H1 (cell line): Measurements from ENCODE around the gene TCEAL1.
"Not testable (repeated sequence)": the region's sequence is repeated elsewhere in the genome, so short reads cannot be mapped to it uniquely, and the experiment has no call there.

Experiments
- CBX8 ChIP-seq: fragments of 300-800, 300-1000 bp; sonication (generic); IDR thresholded peaks from 2 replicates; pipeline ENCODE4 v1.7.1; 2016; ENCODE audit warnings: low read depth, low read length, borderline replicate concordance
- CHD1 ChIP-seq: IDR thresholded peaks from 2 replicates; pipeline ENCODE4 v1.6.1; 2012; ENCODE audit warnings: low read depth, low read length, improper control_type of control experiment
- CHD7 ChIP-seq: fragments of 300-600 bp; sonication (generic); IDR thresholded peaks from 2 replicates; pipeline ENCODE4 v1.7.1; 2012; ENCODE audit warnings: low read length, moderate library complexity, mild to moderate bottlenecking, inconsistent platforms; ENCODE audit not compliant: insufficient replicate concordance
- CREB1 ChIP-seq: IDR thresholded peaks from 2 replicates; pipeline ENCODE4 v1.6.1; 2012; ENCODE audit warnings: inconsistent platforms
- CTCF ChIP-seq, 3 experiments: IDR thresholded peaks; 1 replicate in 2 of 3; 2 replicates in 1 of 3; pipeline versions ENCODE4 v1.5.1 to v1.6.1; 2011; ENCODE audit warnings: low read length in 3 of 3, mild to moderate bottlenecking in 3 of 3, inconsistent platforms in 2 of 3, low read depth in 1 of 3, moderate library complexity in 1 of 3; ENCODE audit not compliant: insufficient read depth in 1 of 3; ENCODE audit errors: control extremely low read depth in 1 of 3
- EZH2 ChIP-seq: fragments of 200-600 bp; sonication (generic); IDR thresholded peaks from 2 replicates; pipeline ENCODE4 v1.7.1; 2012; ENCODE audit warnings: low read depth, mild to moderate bottlenecking, moderate library complexity, low read length, inconsistent platforms; ENCODE audit not compliant: severe bottlenecking
- MAX ChIP-seq: IDR thresholded peaks from 2 replicates; pipeline ENCODE4 v1.6.1; 2012; ENCODE audit warnings: inconsistent platforms
- RAD21 ChIP-seq, 2 experiments: IDR thresholded peaks in 1 of 2; conservative IDR thresholded peaks in 1 of 2; 2 replicates each; pipeline ENCODE4 v1.6.1; 2011; ENCODE audit warnings: low read depth in 2 of 2, low read length in 2 of 2, improper control_type of control experiment in 1 of 2, inconsistent platforms in 1 of 2, mild to moderate bottlenecking in 1 of 2, moderate library complexity in 1 of 2
- SIRT6 ChIP-seq: IDR thresholded peaks from one replicate; pipeline ENCODE4 v1.7.1; 2012; ENCODE audit warnings: low read length, inconsistent platforms
- TCF12 ChIP-seq: IDR thresholded peaks from 2 replicates; pipeline ENCODE4 v1.6.1; 2011; ENCODE audit warnings: low read depth, mild to moderate bottlenecking, low read length

GRCh38 chrX:103595202-103595601 is 33.6 kb upstream of the TCEAL1 start:
- TF ChIP-seq CHD7; CTCF (IDR thresholded peaks at IDR 0.05; ENCODE audit: control extremely low read depth in 1 of 3, insufficient read depth in 1 of 3, low read depth in 1 of 3, low read length in 3 of 3); MAX; CBX8; CHD1; SIRT6; RAD21 (IDR thresholded peaks at IDR 0.05 in 1 of 2, conservative IDR thresholded peaks at IDR 0.05 in 1 of 2; ENCODE audit: low read depth in 2 of 2, low read length in 2 of 2); EZH2; CREB1; TCF12: not testable (repeated sequence)
